HG02970 (cell line): Measurements from ENCODE around the gene SLC47A2.

Experiments used
- ATAC-seq: cut with Tn5 transposase; IDR thresholded peaks from one replicate; pipeline ENCODE4 v1.9.1; 2021; ENCODE audit warnings: mild to moderate bottlenecking, moderate library complexity, moderate number of reproducible peaks; ENCODE audit not compliant: unreplicated experiment, low FRiP score

Gene SLC47A2

DNA sequence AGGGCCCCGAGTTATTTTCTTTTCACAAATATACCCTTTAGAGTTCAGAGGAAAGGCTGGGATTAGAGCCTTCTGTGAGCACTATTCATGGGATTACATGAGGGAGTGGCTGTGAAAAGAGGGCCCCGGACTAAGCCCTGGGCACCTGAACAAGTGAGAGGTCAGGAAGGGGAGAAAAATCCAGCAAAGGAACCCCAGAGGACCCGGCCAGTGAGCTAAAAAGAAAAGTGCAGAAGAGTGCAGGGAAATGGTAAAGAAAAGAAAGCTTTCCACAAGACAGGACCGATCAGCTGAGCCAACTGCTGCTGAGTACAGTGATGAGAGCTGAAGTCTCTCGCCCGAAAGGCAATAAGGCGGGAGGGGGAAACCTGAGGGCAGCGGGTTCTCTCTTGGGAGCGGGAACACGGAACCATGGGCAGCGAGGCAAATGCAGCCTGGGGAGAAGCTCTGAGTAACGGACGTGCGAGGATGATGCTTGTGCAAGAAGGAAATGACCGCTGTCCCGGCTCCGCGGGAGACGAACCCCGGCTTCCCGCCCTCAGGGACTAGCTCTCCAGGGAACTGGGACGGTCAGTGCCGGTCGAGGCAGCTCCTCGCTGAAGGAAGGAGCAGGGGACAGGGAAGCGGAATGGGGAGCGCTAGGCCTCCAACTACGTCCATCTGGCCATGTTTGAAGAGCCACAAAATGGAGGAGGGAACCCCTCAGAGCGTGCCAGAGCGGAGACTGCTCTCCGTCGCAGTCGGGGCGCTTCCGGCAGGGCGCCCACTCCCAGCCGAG, 68.5 kb downstream of the SLC47A2 start:
- no peak for ATAC-seq

DNA sequence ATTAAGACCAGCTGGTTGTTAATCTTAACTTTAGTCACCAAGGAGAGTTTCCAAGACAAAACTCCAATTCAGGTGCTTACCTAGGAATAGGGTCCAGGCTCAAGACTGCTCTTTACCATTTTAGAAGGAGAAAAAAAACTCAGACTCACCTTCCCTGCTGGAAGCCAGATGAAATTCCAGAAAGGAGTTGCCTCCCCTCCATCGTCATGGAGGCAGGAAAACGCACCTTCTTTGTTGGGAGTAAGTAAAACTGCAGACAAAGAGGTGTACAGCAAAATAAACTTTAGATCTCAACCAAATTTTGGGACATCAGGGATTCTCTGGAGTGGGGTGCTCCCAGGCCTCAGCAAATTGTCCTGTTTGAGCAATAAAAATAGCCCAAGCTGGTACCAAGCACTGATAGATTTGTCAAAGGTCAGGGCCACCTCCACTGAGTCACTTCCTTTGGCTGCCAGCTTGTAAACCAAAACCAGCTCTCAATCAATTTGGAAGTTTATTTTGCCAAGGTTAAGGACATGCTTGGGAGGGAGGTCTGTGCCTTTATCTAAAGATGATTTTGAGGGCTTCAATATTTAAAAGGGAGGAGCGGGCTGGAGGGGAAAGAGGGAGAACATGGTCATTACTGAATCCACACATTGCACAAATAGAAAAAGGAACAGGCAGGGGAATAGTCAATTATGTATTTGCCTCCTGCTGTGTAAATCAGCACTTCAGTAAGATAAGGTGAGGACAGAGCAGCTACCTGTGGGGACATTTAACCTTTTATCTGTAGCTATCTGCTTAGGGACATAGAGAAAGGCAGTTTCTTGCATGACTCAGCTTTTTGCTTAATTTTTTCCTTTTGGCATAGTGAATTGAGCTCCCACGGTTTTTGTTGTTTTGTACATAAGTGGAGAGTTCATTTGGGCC, 69.3 kb downstream of the SLC47A2 start:
- ATAC-seq: no peak

DNA sequence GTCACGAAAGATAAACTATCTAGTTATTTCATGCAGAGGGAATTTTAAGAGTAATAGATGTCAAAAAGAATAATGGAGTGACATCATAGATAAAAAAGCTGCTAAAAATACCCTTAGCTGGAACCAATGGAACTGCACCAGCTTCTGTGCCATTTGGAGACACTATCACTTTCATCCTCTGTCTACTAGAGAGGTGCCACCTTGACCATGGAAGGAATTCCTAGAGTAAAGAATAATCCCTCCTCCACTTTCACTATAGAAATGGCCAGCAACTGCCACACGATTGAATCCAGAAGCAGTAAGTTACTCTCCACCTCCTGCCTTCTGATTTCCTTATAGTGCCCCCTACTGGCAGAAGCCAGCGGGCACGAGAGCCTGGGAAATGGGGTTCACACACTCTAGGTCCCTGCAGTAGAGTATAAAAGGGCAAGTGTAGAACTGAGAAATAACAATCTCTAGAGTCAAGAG, 70.6 kb downstream of the SLC47A2 start:
- ATAC-seq: no peak

DNA sequence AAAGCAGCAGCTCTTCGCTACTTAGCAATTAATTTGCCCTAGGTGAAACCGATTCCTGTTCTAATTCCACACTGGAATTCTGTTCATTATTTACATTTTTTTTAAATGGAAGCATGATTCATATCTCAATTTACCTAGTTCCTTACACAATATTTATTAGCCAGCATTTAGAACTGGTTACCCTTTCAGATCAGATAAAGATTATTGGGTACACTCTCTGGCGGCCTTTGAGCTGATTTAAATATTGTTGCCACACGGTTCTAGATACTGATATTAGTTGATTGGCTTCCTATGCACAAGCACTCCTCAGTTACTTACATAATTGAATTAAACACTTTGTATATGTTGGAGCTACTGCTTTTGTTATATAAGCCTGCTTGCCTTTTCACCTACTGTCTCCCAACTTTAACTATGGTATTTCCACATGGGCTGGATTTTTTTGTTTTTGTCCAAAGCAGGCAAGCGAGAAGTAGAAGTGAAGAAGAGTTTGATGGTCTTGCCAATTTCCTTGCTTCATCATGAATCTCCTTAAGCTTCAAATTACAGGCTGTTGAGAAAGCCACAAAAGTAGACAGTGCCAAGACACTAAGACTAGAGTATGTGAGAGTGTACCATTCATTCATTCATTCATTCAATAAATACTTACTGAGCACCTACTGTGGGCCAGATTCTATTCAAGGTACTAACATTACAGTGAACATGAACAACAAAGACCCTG, 71.7 kb downstream of the SLC47A2 start:
- ATAC-seq: no peak

DNA sequence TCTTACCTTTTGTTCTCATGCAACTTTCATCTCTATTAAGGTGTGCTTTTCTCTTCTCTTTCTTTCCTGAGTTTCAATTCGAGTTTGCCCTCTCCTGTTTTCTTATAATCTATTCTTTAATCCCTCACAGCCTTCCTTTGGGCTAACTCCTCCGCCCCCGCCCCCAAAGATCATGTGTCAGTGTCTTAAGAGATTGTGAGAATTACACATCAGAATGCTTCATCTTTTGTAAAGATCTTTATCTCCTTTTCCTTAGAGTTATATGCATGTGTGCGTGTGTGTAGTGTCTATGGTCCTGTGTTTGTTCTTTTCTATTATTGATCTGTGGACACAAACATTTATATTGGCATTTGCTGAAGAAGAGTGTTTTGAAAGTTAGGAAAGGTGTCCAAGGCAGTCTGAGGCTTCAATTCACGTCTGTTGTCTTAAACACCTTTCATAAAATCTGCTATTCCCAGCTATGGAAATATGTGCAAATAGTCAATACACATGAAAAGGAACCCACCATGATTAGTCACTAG, 74.0 kb downstream of the SLC47A2 start:
- no peak for ATAC-seq

DNA sequence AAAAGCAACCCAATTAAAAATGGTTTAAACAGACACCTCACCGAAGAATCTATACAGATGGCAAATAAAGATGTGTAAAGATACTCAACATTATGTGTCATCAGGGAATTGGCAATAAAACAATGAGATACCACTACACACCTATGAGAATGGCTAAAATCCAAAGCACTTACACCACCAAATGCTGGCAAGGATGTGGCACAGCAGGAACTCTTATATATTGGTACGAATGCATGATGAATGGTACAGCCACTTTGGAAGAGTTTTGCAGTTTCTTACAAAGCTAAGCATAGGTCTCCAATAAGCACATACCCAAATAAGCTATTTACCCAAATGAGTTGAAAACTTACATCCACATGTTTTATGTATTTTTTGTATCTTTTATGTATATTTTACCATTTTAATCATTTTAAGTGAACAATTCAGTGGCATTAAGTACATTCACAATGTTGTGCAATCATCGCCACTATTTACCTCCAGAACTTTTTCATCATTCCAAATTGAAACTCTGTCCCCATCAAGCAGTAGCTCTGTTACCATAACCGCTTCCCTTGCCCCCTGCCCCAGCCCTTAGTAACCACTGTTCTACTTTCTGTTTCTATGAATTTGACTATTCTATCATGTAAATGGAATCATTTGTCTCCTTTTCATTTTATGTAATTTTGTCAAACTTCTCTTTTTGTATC, 74.6 kb downstream of the SLC47A2 start:
- no peak for ATAC-seq

DNA sequence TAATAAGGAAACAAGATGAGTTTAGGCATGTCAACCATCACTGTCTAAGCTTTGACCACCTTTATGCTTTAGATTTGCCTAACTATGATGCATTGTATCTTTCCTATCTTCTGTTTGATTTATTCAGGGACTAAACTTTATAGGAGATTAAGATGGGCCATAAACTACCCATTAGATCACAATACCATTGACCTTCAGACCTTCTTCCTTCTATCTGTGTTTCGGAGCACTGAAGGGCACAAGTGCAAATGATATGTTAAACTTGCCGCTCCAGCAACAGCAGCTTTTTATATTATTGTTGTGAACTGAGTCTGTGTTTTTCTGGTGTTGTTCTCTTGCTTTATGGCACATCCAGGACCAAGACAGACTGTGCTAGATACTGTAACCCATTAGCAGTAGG, 84.5 kb downstream of the SLC47A2 start:
- ATAC-seq: no peak

DNA sequence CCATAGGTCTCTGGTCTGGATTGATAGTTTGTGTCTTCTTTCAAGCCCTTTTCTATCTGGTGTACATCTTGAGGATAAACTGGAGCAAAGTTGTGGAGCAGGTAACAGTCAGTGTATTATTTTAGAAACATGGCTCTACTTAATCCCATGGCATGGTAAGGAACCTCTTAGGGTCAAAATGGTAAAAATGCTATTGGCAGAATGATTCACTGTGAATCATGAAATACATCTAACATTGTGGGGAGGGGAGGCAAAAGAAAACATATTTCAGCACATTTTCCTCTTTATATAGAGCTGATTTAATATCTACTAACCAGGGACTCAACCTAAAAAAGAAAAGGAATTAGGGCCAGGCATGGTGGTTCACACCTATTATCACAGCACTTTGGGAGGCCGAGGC, 85.7 kb downstream of the SLC47A2 start:
- ATAC-seq: no peak

DNA sequence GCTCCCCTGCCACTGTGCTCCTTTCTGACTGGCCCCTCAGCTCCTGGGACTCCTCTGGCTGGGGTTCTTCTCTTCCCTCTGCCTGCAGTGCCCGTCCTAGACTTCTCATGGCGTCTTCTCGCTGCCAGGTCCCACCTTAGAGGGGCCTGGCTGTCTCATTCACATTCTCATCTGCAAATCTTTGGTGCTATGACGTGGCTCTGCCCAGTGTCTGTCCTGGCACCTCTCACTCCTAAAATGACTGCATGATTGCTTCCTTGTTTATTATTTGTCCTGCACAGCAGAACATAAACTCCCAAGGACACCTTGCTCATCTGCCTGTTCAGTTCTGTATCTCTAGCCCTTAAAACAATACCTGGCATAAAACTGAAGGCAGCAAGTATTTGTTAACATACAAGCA, 86.3 kb downstream of the SLC47A2 start:
- ATAC-seq: no peak

DNA sequence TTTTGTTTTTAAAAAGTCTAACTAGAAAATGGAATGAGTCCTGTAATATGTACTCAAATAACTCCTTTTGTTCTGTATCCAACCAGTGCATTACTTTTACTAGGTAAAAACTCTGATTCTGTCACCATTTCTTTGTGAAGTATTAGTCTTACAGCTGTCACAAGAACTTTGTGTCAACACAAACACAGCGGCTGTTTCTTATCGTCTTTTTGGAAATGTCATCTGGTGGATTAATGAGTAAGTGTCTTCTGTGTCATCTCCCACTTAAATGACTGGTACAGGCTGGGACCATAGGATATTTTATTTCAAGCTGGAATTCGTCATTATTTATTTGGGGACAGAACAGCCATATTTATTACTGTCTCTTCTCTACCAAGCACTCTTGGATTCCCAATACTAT, 86.9 kb downstream of the SLC47A2 start:
- no peak for ATAC-seq
